ENCODE measurements around the gene TNRC6A.
"Not testable (repeated sequence)": the region's sequence is repeated elsewhere in the genome, so short reads cannot be mapped to it uniquely, and the experiment has no call there.

The TNRC6A gene

GRCh38 chr16:24728011-24728410, 1.4 kb upstream of the TNRC6A start:
- no peak for DNase-seq (ENCODE audit: low read depth, low spot score)

GRCh38 chr16:24728891-24729242, 584 bp upstream of the TNRC6A start:
- no peak for DNase-seq (ENCODE audit: low read depth, low spot score)

GRCh38 chr16:24729951-24730815, 732 bp downstream of the TNRC6A start:
- DNase-seq (ENCODE audit: low read depth, low spot score): no peak

GRCh38 chr16:24730914-24731313, 1.5 kb downstream of the TNRC6A start:
- DNase-seq (ENCODE audit: low read depth, low spot score): no peak

- DNase-seq (ENCODE audit: low read depth, low spot score): no peak
Measured at GRCh38 chr16:24731722-24732419, 2.4 kb downstream of the TNRC6A start.

GRCh38 chr16:24734382-24734781, 4.9 kb downstream of the TNRC6A start:
- no peak for DNase-seq (ENCODE audit: low read depth, low spot score)

GRCh38 chr16:24736758-24737157, 7.3 kb downstream of the TNRC6A start:
- no peak for DNase-seq (ENCODE audit: low read depth, low spot score)

GRCh38 chr16:24737391-24737871, 8.0 kb downstream of the TNRC6A start:
- no peak for DNase-seq (ENCODE audit: low read depth, low spot score)

- no peak for DNase-seq (ENCODE audit: low read depth, low spot score)
Measured at GRCh38 chr16:24737916-24738594, 8.6 kb downstream of the TNRC6A start.

GRCh38 chr16:24738895-24739294, 9.4 kb downstream of the TNRC6A start:
- DNase-seq (ENCODE audit: low read depth, low spot score): no peak

GRCh38 chr16:24741862-24742261, 12.4 kb downstream of the TNRC6A start:
- DNase-seq (ENCODE audit: low read depth, low spot score): no peak

- not testable (repeated sequence) for DNase-seq (ENCODE audit: low read depth, low spot score)
Measured at GRCh38 chr16:24742610-24743009, 13.2 kb downstream of the TNRC6A start.

- DNase-seq (ENCODE audit: low read depth, low spot score): no peak
Measured at GRCh38 chr16:24745391-24745790, 15.9 kb downstream of the TNRC6A start.

GRCh38 chr16:24745791-24746190, 16.3 kb downstream of the TNRC6A start:
- no peak for DNase-seq (ENCODE audit: low read depth, low spot score)

GRCh38 chr16:24747441-24747840, 18.0 kb downstream of the TNRC6A start:
- no peak for DNase-seq (ENCODE audit: low read depth, low spot score)

GRCh38 chr16:24748242-24748641, 18.8 kb downstream of the TNRC6A start:
- peak; percentile 63 for DNase-seq (ENCODE audit: low read depth, low spot score)

- no peak for DNase-seq (ENCODE audit: low read depth, low spot score)
Measured at GRCh38 chr16:24749310-24749709, 19.9 kb downstream of the TNRC6A start.

GRCh38 chr16:24749872-24750271, 20.4 kb downstream of the TNRC6A start:
- DNase-seq (ENCODE audit: low read depth, low spot score): not testable (repeated sequence)

- DNase-seq (ENCODE audit: low read depth, low spot score): no peak
Measured at GRCh38 chr16:24753000-24753399, 23.5 kb downstream of the TNRC6A start.

- DNase-seq (ENCODE audit: low read depth, low spot score): no peak
Measured at GRCh38 chr16:24753437-24753836, 24.0 kb downstream of the TNRC6A start.

- DNase-seq (ENCODE audit: low read depth, low spot score): no peak
Measured at GRCh38 chr16:24754543-24754942, 25.1 kb downstream of the TNRC6A start.

GRCh38 chr16:24755201-24755874, 25.9 kb downstream of the TNRC6A start:
- no peak for DNase-seq (ENCODE audit: low read depth, low spot score)
